GM23338 (cell line): ENCODE measurements around the gene MTX2.

Source experiments
- NANOG ChIP-seq: IDR thresholded peaks from 2 replicates; pipeline ENCODE4 v1.6.1; 2016; ENCODE audit warnings: antibody characterized with exemption, borderline replicate concordance
- POLR2AphosphoS5 ChIP-seq: IDR thresholded peaks from 2 replicates; pipeline ENCODE4 v1.6.1; 2016; ENCODE audit warnings: antibody characterized with exemption, low read depth
- TF ChIP-seq, protein P1 (sequence below), 2 experiments: fragments of 200-600 bp in 1 of 2; sonication (generic) in 1 of 2; conservative IDR thresholded peaks; 2 replicates each; pipeline versions ENCODE4 v1.5.1 to v1.6.1; 2016 to 2017; ENCODE audit warnings: antibody characterized with exemption in 2 of 2, low read depth in 2 of 2, mild to moderate bottlenecking in 2 of 2, moderate library complexity in 1 of 2

DNA sequence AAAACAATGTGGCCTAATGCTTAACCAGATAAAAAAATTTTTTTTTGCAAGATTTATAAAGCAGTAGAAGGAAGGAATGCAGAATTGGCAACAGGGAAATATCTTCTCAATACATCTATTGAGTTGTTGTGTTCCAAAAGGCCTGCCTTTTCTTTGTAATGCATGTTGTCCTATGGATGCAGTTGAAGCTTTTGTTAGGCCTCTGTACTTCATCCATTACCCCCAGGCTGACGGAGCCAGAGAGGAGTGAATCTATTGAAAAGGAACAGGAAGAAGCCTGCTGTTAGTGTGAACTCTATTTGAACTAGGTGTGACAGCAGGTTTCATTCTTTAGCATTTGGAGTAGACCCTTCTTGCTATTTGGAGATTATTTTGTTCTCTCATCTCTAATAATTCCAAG lies 56.5 kb downstream of the MTX2 start:
- TF ChIP-seq, protein P1, sequence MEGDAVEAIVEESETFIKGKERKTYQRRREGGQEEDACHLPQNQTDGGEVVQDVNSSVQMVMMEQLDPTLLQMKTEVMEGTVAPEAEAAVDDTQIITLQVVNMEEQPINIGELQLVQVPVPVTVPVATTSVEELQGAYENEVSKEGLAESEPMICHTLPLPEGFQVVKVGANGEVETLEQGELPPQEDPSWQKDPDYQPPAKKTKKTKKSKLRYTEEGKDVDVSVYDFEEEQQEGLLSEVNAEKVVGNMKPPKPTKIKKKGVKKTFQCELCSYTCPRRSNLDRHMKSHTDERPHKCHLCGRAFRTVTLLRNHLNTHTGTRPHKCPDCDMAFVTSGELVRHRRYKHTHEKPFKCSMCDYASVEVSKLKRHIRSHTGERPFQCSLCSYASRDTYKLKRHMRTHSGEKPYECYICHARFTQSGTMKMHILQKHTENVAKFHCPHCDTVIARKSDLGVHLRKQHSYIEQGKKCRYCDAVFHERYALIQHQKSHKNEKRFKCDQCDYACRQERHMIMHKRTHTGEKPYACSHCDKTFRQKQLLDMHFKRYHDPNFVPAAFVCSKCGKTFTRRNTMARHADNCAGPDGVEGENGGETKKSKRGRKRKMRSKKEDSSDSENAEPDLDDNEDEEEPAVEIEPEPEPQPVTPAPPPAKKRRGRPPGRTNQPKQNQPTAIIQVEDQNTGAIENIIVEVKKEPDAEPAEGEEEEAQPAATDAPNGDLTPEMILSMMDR (conservative IDR thresholded peaks at IDR 0.05; ENCODE audit: low read depth in 2 of 2): no peak
- TF ChIP-seq NANOG (peak; percentile 43; the same call in 1 of the 2 replicates), POLR2AphosphoS5 (no peak)
